Measurements from ENCODE around the gene OMP. TPM values are rescaled to one million over a fixed set of nuclear protein-coding genes. Genes with fewer than 3 reads are reported as not detected.

OMP gene
- total RNA-seq, 1 donor from 2014 or later = 1.3 TPM

DNA sequence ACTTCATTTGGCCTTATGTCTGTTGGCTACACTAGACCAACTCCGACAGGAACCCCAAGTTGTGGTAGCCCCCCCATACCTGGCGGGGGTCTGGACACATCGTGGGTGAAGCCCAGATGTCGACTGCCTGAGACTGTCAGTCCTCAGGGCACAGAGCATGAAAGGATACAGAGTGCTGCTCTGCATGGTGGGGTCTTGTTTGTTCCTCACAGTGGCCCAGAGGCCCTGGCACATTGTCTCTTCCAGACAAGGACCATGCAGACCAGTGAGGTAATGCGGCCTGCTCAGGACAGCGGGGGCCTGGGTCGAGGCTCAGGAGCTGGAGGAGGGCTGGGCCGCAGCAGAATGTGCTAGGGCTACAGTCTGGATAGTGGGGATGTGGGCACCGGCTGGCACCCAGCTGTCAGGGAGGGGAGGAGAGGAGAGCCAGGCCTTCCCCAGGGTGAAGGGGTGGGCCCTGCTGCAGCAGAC lies 21.2 kb upstream of the OMP start:
- DNase-seq (ENCODE audit: low read depth) = no peak
- H3K27ac Mint-ChIP-seq (ENCODE audit: unreplicated experiment) = no peak overlapping the region
- Histone ChIP-seq H3K27me3 (ENCODE audit: insufficient read depth, low read length) (no peaks in the 10 kb centered on the region), H2AFZ (ENCODE audit: low read depth, low read length) (no peak overlapping the region), H3K4me1 (ENCODE audit: insufficient read depth, low read length) (peaks cover 13% of the 10 kb centered on the region), H3K79me2 (ENCODE audit: insufficient read depth, low read length) (peaks cover 4% of the 10 kb centered on the region), H3K27ac (ENCODE audit: low read depth, low read length) (no peak overlapping the region), H3K9ac (ENCODE audit: low read length) (no peak overlapping the region), H3K9me3 (ENCODE audit: insufficient read depth, low read depth, low read length) (no peaks in the 10 kb centered on the region), H3K4me2 (ENCODE audit: low read length) (peak overlapping the region; percentile 42), H3K4me3 (ENCODE audit: insufficient read depth, low read depth, low read length) (no peak overlapping the region), H4K20me1 (ENCODE audit: insufficient read depth, low read length) (peaks cover 13% of the 10 kb centered on the region), H3K36me3 (ENCODE audit: insufficient read depth, low read length) (no peaks in the 10 kb centered on the region)
- no peak overlapping the region for H3K4me3 Mint-ChIP-seq (ENCODE audit: unreplicated experiment)
- H3K36me3 Mint-ChIP-seq (ENCODE audit: low read depth, unreplicated experiment) = peaks cover 2% of the 10 kb centered on the region
- no peaks in the 10 kb centered on the region for H3K9me3 Mint-ChIP-seq (ENCODE audit: unreplicated experiment)
- no peak for FAIRE-seq
- TF ChIP-seq, protein P1, sequence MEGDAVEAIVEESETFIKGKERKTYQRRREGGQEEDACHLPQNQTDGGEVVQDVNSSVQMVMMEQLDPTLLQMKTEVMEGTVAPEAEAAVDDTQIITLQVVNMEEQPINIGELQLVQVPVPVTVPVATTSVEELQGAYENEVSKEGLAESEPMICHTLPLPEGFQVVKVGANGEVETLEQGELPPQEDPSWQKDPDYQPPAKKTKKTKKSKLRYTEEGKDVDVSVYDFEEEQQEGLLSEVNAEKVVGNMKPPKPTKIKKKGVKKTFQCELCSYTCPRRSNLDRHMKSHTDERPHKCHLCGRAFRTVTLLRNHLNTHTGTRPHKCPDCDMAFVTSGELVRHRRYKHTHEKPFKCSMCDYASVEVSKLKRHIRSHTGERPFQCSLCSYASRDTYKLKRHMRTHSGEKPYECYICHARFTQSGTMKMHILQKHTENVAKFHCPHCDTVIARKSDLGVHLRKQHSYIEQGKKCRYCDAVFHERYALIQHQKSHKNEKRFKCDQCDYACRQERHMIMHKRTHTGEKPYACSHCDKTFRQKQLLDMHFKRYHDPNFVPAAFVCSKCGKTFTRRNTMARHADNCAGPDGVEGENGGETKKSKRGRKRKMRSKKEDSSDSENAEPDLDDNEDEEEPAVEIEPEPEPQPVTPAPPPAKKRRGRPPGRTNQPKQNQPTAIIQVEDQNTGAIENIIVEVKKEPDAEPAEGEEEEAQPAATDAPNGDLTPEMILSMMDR (IDR thresholded peaks at IDR 0.05; ENCODE audit: insufficient read depth, low read depth, low read length) = no peak
- no peak for TF ChIP-seq EZH2 (IDR thresholded peaks at IDR 0.05; ENCODE audit: insufficient read depth, low read length)
- H3K4me1 Mint-ChIP-seq (ENCODE audit: low read depth, unreplicated experiment) = no peaks in the 10 kb centered on the region
- no peaks in the 10 kb centered on the region for H3K27me3 Mint-ChIP-seq (ENCODE audit: low read depth, unreplicated experiment)

DNA sequence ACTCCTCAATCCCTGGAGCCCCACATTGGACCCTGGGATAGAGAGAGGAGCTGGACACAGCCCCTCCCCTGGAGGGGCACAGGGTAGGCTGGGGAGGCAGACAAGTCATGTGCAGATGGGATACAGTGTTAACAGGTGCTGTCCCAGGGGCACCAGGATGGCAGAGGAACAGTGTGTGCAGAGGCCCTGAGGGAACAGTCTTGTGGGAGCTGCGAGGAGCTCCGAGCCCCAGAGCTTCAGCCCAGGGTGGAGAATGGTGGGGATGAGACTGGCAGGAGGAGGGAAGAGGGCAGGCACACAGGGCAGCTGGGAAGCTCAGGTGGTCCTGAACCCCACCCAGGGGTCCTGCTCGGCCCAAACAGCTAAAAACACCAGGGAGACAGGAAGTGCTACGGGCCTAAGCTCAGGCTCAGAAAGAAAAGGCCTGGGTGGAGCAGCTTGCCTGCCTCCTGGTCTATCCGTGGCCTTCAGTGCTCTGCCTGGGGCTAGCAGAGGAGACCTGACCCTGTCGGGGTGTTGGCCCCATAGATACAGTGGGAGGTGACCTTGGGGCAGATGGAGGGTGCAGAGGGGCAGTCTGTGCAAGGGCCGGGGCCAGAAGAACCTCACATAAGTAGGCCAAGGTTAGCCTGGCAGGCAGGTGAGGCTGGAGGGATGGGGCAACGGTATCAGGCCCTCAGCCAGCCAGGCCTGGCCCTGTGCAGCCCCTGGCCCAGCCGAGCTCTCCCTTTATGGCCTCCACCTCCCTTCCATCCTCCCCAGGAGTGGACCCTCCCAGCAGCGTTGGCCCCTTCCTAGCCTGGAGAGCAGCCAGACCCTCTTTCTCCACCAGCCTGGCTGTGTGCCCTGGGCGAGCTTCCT lies 20.4 kb upstream of the OMP start:
- H3K4me3 Mint-ChIP-seq (ENCODE audit: unreplicated experiment) = no peak overlapping the region
- Histone ChIP-seq H3K4me3 (ENCODE audit: insufficient read depth, low read depth, low read length) (no peak overlapping the region), H3K9me3 (ENCODE audit: insufficient read depth, low read depth, low read length) (no peaks in the 10 kb centered on the region), H4K20me1 (ENCODE audit: insufficient read depth, low read length) (peaks cover 13% of the 10 kb centered on the region), H3K27ac (ENCODE audit: low read depth, low read length) (no peak overlapping the region), H3K79me2 (ENCODE audit: insufficient read depth, low read length) (peaks cover 4% of the 10 kb centered on the region), H3K36me3 (ENCODE audit: insufficient read depth, low read length) (no peaks in the 10 kb centered on the region), H3K9ac (ENCODE audit: low read length) (no peak overlapping the region), H3K4me1 (ENCODE audit: insufficient read depth, low read length) (peaks cover 13% of the 10 kb centered on the region), H3K4me2 (ENCODE audit: low read length) (peak overlapping the region; percentile 0), H3K27me3 (ENCODE audit: insufficient read depth, low read length) (no peaks in the 10 kb centered on the region), H2AFZ (ENCODE audit: low read depth, low read length) (peak overlapping the region; percentile 23)
- H3K27ac Mint-ChIP-seq (ENCODE audit: unreplicated experiment) = no peak overlapping the region
- no peaks in the 10 kb centered on the region for H3K9me3 Mint-ChIP-seq (ENCODE audit: unreplicated experiment)
- no peaks in the 10 kb centered on the region for H3K4me1 Mint-ChIP-seq (ENCODE audit: low read depth, unreplicated experiment)
- peaks cover 2% of the 10 kb centered on the region for H3K36me3 Mint-ChIP-seq (ENCODE audit: low read depth, unreplicated experiment)
- no peak for DNase-seq (ENCODE audit: low read depth)
- FAIRE-seq = no peak
- TF ChIP-seq, protein P1 (IDR thresholded peaks at IDR 0.05; ENCODE audit: insufficient read depth, low read depth, low read length) = no peak
- no peak for TF ChIP-seq EZH2 (IDR thresholded peaks at IDR 0.05; ENCODE audit: insufficient read depth, low read length)
- no peaks in the 10 kb centered on the region for H3K27me3 Mint-ChIP-seq (ENCODE audit: low read depth, unreplicated experiment)

All from astrocyte (in vitro differentiated cells and primary cell).